ENCODE measurements around the gene ARHGAP6.

The ARHGAP6 gene

DNA sequence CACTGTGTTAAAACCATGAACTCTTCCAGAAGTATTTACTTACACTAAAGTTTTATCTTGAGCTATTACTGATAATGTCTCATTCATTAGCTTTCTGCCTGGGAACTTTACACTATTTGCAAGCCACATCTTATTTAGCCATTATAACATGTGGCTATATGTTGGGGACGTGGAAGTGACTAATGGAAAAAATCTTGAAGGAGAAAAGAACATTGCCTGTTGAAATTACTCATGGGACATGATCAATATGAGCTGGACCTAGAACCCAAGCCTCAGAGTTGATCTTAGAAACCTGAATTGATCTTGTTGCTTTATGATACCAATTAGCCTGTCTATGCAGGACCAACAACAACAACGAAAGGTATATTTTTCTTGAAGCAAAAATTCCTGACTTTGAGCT, 22.5 kb upstream of the ARHGAP6 start:
- no peak overlapping the region for H3K4me3 ChIP-seq (ENCODE audit: low read depth, low read length)
- TF ChIP-seq, protein P1, sequence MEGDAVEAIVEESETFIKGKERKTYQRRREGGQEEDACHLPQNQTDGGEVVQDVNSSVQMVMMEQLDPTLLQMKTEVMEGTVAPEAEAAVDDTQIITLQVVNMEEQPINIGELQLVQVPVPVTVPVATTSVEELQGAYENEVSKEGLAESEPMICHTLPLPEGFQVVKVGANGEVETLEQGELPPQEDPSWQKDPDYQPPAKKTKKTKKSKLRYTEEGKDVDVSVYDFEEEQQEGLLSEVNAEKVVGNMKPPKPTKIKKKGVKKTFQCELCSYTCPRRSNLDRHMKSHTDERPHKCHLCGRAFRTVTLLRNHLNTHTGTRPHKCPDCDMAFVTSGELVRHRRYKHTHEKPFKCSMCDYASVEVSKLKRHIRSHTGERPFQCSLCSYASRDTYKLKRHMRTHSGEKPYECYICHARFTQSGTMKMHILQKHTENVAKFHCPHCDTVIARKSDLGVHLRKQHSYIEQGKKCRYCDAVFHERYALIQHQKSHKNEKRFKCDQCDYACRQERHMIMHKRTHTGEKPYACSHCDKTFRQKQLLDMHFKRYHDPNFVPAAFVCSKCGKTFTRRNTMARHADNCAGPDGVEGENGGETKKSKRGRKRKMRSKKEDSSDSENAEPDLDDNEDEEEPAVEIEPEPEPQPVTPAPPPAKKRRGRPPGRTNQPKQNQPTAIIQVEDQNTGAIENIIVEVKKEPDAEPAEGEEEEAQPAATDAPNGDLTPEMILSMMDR (IDR thresholded peaks at IDR 0.05; ENCODE audit: control insufficient read depth, extremely low read depth, insufficient read depth): no peak
- DNase-seq (ENCODE audit: low read depth): no peak

DNA sequence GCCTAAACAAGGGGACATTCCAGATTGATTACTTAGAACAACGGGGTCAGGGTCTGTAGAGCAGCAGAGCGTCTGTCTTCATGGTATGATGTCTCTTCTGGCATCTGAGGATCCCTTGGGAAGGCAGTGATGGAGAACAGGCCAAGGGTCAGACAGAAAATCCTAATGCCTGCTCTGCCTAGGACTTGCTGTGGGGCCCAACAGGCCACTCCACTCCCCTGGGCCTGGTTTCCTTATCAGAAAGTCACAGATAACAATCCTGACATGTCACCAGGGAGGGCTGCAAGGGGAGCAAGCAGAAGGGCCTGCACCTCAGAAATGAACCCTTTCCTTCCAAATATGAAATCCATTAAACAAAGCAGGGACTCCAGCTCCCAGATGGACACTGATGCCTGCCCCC, 21.4 kb upstream of the ARHGAP6 start:
- TF ChIP-seq, protein P1 (IDR thresholded peaks at IDR 0.05; ENCODE audit: control insufficient read depth, extremely low read depth, insufficient read depth): no peak
- no peak for DNase-seq (ENCODE audit: low read depth)
- H3K4me3 ChIP-seq (ENCODE audit: low read depth, low read length): no peak overlapping the region

DNA sequence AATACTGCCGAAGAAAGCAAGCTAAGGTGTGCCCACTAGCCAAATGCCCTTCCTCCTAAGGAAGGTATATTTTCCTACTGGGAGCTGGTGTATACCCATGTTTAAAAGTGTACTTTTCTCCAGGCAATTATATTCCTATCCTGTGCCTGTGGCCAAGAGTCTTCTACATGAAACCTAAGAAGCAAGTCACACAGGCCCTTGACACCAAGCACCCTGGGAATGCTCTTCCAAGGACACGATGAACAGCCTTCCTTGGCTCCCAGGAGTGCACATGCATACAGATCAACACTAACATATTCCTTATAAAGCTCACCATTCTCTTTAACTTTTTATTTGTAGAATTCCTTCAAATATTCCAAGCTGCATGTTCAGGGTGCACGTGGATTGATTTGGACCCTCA, 17.3 kb upstream of the ARHGAP6 start:
- H3K4me3 ChIP-seq (ENCODE audit: low read depth, low read length): no peak overlapping the region
- no peak for DNase-seq (ENCODE audit: low read depth)
- TF ChIP-seq, protein P1 (IDR thresholded peaks at IDR 0.05; ENCODE audit: control insufficient read depth, extremely low read depth, insufficient read depth): no peak

DNA sequence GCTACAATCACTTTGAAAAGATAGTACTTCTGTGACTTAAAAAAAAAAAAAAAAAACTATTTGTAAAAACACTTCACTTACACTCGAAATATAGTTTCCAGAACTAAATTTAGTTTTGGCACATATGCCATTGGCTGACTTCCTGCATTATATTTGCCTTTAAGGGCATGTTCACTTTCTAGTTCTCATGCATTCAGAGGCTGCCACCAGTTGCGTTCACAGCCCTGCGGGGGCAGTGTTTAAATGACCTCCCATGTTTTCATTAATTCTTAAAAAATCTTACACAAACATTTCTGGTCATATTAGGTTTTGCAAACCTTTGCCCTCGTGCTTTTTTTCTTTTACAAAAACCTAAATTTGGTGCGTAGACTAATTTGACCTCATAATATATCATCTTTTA, 12.4 kb upstream of the ARHGAP6 start:
- no peak for DNase-seq (ENCODE audit: low read depth)
- H3K4me3 ChIP-seq (ENCODE audit: low read depth, low read length): no peak overlapping the region
- TF ChIP-seq, protein P1 (IDR thresholded peaks at IDR 0.05; ENCODE audit: control insufficient read depth, extremely low read depth, insufficient read depth): 0 out of 2 replicates have a peak, but pooled peaks have one; percentile 9

DNA sequence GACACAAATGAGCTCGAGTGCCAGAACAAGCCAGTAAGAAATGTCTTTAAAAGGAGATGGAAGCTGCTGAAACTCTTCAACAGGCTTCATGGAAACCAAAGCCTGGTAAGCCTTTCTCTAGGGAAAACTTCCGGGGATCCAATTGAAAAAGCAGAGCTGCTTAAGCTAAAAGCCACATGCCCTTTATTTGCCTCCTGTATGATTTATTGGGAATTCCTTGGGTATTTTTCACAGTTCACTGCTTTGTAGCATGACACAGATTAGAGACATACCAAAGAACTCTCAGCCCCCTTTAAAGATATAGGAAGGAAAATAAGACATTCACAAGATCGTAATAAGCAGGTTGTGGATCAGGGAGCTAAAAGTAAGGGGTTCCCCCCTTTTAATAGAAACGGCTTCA, 6.5 kb upstream of the ARHGAP6 start:
- no peak for DNase-seq (ENCODE audit: low read depth)
- TF ChIP-seq, protein P1 (IDR thresholded peaks at IDR 0.05; ENCODE audit: control insufficient read depth, extremely low read depth, insufficient read depth): no peak
- H3K4me3 ChIP-seq (ENCODE audit: low read depth, low read length): no peak overlapping the region

DNA sequence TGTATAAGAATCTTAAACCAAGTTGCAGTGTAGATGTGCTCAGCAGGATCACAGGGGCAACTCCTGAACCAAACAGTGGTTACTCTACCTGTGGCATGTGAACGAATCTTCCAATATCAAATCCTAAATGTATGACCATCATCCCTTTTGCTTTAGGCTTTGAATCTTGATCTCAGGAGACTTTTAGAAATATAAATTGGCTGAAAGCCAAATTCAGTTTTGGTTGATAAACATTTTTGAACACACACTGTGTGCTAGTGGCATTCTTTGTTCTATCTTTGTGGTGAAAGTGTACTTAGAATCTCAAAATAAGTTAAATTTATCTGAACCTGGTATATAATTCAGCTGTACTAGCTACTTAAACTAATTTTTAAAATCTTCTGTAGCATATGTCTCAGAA, 4.6 kb upstream of the ARHGAP6 start:
- TF ChIP-seq, protein P1 (IDR thresholded peaks at IDR 0.05; ENCODE audit: control insufficient read depth, extremely low read depth, insufficient read depth): no peak
- DNase-seq (ENCODE audit: low read depth): no peak

DNA sequence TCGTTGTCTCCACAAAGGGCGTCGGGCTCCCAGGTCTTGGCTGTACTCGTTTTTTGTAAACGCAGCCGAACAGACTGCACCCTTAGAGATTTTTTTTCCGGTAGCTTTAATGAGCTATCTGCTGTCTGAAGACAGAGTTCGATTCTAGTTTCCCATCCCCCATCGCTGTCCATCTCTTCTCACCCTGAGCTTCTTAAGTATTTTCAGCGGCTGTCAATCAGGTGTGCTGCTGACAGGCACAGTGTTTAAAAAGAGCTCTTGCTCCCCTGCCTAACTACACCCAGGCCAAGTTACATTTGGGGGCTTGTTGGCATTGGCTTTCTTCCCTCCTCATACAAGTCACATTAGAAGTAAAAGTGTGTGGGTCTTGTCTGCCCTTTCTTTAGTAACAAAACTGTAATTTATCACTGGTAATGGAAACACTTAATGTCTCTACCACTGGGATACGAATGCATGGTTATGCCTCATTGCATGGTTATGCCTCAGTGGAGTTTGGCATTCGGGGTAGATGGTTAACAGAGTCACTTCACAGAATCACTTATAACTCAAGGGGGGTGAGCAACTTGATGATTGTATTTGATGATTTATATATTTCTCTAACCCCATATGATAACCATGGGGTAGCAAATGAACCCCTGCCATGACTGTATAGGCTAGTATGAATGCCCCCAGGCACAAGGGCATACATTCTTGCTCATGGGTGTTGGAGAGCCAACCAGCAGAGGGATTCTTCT, 1.4 kb upstream of the ARHGAP6 start:
- H3K4me3 ChIP-seq (ENCODE audit: low read depth, low read length): no peak overlapping the region
- TF ChIP-seq, protein P1 (IDR thresholded peaks at IDR 0.05; ENCODE audit: control insufficient read depth, extremely low read depth, insufficient read depth): no peak

More for the DNA sequence above, 4.6 kb upstream of the ARHGAP6 start:
- no peak overlapping the region for H3K4me3 ChIP-seq (ENCODE audit: low read depth, low read length)

More for the DNA sequence above, 1.4 kb upstream of the ARHGAP6 start:
- no peak for DNase-seq (ENCODE audit: low read depth)
